ENCODE results near the gene PARP1.

Gene PARP1

DNA sequence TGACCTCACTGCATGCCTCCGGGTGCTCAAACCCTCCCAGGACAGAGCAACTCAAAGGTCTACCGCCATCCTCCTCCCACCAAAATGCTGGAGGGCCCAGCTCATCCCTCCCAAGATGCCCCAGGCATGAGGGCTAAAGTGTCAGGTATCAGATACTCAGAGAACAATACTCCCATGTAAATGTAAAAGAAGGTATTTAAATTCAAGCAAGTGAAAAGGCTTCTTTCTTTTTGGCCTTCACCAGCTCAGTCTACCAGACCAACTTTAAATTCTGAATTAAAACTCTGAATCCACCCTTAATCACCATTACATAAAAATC lies 3.0 kb downstream of the PARP1 start:
- no peak for FAIRE-seq

DNA sequence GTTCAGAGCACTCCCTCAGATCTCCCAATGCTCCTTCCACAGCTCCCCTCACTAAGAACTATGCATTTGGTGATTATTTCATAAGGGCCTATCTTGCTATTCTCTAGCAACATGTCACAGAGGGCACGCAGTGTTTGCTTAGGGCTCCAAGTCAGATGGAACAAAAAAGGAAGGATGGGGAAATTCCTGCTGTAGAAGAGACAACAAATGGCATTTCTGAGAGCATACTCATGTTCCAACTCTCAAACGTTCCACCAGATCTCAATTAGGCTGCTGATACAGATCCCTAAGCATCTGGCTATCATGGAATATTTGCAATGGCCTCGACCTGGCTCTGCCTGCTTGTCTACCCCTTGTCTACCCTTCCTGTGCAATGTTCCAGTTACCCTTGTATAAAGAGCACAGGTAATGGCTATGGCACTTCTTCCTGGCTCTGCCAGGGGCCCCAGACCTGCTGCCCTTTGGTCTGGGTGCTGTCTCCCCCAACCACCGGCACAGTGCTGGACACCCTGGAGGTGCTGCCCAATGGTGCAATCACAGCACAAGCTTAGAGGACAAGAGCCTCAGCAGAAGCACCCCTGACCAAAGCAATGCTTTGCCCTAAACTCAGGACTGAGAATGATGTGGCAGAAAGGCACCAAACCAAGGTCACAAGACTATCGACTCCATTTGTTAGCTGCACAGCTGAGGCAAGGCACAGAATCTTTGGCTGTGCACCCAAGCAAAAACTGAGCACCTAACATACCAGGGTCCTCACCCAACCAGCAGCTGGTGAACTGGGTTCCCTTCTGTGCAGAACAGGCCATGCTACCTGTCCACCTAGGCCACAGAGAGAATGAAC lies 3.6 kb downstream of the PARP1 start:
- no peak for FAIRE-seq

DNA sequence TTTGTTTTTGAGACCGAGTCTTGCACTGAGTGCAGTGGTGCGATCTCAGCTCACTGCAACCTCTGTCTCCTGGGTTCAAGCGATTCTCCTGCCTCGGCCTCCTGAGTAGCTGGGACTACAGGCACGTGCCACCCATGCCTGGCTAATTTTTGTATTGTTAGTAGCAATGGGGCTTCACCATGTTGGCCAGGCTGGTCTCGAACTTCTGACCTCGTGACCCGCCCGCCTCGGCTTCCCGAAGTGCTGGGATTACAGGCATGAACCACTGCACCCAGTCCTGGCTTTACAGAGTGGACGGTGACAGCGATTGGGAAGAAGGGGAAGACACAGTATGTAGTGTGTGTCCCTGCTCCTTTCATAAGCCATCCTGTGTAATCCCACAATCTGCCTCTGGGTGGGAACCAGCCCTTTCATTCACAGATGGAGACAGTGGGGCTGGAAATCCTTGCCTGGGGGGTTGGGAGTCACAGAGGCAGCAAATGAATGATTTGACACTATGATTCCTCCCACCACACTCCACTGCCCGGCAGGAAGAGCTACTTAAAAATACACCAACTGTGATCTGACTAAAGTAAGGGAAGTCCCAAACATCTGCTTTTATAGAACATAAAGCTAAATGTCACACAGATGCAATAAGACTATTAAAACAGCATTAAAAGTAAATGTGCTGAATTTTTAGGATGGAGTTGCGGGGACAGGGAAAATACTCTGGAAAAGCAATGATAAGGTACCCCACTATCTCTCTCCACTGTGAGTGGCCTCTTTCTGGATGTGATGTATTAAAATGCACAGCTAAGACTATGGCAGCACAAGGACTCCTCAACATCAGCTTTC lies 4.5 kb downstream of the PARP1 start:
- FAIRE-seq, result no peak

DNA sequence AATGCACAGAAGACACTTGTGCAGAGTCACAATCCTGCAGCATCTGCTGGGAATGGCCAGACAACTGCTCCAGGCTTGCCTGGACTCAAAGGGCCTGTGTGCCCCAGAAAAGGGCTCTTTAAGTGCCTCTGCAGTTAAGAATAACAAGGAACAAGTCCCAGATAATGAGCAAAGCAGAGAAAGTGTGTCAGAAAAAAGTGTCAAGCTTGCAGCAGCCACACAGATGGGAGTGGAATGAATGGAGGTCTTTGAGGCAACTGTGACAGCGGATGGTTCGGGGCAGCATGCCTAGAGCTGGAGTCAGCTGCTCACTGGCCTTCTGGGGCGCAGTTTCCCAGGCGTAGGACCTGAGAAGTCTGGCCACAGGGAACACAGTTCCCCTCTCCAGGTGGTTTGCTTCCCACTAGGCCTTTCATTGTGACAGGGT lies 5.1 kb downstream of the PARP1 start:
- no peak for FAIRE-seq

DNA sequence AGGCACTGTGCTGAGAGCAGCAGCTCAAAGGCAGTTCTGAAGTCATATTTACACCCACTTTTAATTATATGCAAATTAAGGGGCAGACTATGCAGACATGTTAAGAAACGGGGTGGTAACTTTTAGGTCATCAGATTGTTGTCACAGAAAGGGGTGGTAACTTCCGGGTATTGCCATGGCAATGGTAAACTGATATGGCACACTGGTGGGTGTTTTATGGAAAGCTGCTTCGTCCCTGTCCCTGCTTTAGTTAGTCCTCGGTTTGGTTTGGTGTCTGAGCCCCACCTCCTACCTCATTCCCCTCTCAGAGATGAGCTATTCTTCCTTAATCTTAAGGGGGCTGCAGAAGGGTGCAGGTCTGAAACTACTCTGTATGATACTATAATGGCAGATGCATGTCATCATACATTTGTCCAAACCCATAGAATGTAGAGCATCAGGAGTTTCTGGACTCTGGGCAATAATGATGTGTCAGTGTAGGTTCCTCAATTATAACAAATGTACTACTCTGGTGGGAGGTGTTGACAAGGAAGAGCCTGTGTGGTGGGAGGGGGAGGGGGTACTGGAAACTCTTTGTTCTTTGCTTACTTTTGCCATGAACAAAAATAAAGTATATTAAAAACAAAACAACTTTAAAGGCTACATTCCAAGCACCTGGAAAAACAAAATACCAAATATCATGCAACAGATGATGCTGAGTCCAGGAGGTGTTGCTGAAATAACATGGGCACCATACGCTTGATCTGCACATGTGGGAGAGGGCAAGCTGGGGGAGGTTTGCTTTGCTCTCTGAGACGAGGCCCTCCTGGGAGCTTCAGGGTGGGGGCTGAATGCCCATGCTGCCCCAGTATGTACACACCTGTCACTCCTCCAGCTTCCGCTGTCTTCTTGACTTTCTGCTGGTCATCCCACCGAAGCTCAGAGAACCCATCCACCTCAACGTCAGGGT lies 6.3 kb downstream of the PARP1 start:
- no peak for FAIRE-seq

DNA sequence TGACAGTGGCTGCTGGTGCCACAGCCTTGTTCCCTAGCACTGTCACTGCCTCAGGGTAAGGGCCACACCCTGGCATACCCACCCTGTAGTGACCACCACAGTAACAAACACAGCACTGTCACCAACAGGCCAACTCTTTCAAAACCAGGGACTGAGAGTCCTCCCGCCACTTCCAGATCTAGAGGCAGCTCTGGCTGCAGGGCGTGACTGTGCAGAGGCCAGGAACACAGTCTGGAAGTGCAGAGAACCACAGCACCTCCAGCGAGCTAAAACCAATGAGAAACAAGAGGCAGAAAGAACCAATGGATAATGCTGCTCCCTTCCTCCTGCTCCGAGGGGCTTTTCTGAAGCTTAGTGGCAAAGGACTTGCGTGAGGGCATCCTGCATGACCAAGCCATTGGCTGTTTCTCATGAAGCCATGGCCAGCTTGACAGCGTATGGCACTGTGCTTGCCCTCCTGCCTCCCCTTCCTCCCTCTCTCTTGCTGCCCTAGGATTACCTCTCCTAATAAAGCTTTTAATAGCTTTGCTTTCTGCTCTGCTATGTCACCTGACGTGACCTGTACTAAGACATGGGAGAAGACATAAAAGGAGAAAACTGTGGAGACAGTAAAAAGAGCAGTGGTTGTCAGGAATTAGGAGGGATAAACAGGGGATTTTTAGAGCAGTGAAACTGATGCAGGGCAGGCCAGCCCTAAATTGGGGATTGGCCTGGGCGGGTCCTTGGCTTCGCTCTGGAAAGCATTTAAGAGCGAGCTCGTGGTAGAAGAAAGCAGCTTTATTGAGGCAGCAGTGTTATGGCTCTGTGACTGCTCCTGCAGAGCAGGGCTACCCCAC lies 7.2 kb downstream of the PARP1 start:
- no peak for FAIRE-seq

DNA sequence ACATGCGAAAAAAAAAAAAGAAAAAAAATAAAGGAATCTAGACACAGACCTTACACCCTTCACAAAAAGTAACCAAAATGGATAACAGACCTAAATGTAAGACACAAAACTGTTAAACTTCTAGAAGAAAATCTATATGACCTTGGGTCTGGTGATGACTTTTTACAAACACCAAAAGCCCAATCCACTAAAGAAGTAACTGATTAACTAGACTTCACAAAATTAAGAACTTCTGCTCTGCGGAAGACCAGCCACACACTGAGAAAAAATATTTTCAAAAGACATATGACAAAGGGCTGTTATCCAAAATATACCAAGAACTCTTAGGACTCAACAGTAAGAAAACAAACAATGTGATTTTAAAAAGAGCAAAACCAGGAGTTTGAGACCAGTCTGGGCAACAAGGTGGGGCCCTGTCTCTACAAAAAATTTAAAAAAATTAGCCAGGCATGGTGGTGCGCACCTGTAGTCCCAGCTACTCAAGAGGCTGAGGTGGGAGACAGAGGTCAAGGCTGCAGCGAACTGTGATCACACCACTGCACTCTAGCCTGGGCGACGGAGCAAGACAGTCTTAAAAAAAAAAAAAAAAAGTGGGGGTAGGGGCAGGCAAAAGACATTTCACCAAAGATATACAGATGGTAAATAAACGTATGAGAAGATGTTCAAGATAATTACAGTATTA lies 9.8 kb downstream of the PARP1 start:
- no peak for FAIRE-seq

DNA sequence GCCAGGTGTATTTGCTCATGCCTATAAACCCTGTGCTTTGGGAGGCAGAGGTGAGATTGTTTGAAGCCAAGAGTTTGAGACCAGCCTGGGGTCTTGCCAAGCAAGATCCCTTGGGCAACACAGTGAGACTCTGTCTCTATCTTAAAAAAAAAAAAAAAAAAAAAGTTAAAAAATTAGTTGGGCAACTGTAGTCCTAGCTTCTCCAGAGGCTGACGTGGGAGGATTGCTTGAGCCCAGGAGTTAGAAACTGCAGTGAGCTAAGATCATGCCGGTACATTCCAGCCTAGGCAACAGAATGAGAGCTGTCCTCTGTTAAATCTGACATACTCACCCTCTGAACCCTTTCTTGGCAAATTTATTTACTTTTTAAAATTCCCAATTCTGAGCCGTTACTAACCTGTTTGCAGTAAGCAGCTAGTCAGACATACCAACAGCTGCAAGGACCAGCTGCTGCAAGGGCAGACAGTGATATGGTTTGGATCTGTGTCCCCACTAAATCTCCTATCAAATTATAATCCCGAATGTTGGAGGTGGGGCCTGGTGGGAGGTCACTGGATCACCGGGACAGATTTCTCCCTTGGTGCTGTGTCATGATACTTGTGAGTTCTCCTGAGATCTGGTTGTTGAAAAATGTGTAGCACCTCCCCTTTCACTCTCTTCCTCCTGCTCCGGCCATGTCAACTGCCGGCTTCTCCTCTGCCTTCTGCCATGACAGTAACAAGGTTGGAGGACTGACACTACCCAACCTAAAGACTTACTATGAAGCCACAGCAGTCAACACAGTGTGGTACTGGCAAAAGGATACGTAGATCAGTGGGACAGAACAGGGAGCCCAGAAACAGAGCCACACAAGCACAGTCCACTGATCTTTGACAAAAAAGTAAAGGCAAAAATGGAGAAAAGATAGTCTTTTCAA lies 10.6 kb downstream of the PARP1 start:
- no peak for FAIRE-seq

DNA sequence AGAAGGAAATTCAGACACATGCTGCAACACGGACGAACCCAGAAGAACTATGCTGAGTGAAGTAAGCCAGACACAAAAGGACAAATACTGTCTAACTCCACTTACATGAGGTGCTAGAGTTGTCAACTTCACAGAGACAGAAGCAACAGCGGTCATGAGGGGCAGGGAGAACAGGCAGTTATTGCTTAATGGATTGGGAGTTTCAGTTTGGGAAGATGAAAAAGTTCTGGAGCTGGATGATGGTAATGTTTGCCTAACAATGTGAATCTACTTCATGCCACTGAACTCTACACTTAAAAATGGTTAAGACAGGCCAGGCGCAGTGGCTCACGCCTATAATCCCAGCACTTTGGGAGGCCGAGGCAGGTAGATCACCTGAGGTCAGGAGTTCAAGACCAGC lies 12.1 kb downstream of the PARP1 start:
- no peak for FAIRE-seq

DNA sequence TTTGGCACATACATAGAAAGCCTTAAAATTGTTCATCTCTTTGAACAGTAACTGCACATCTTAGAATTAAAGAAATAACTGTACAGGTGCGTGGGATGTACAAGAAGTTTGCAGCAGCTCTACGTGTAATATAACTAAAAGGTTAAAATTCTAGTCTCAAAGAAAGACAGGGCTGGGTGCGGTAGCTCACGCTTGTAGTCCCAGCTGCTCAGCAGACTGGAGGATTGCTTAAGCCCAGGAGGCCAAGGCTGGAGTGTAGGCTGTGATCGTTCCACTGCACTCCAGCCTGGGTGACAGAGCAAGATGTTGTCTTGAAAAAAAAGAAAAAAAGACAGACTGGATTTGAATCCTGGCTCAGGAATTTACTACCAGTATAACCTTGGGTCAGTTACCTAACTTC lies 13.4 kb downstream of the PARP1 start:
- FAIRE-seq, result no peak

DNA sequence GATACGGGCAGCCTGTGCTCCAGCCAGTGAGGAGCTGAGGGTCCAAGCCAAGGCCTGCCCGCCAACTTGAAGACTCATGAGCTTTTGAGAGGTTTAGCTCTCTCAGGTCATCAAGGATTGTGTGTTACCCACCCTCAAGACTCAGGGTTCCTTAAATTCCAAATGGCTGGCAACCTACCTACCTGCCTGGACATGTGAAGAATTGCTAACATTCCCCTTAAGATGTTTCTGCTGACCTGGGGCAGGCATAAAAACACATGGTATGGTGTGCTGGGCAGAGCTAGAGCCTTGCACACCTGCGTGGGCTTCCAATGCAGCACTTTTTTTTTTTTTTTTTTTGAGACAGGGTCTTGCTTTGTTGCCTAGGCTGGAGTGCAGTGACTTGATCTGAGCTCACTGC lies 17.2 kb downstream of the PARP1 start:
- FAIRE-seq, result no peak

DNA sequence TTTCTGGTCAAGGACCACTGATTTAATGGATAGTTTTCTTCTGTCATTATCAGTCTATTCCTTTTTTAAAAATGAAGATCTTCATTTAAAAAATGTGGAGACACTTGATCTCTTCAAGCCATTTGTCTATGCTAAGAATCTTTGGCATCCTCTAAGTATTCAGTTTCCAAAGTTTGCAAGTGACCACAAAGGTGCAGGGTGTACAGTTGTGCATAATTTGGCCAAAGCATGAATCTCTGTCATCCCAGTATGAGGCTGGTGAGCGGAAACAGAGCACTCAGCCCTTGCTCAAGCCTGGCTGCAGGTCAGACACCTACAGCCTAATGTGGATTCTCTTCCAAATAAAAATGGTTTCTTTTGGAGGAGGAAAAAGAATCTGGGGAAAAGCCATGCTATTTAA lies 19.8 kb downstream of the PARP1 start:
- FAIRE-seq, result no peak

DNA sequence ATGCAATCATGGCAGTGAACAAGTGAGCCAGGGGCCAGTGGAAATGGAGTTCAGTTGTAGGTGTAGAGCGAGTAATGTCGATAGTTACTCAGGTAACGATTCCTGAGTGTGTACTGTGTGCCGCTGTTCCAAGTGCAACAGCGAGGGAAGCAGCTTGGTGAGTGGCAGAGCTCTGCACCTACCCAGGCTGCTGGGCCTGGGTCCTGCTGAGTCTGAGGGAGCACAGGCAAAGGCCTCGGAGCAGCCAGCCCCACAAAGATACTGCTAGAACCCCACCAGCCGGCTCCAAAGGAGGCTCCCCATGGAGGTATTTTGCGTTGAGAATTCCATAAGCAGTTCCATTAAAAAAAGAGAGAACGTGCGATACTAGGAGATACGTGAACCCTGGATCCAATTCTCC lies 23.2 kb downstream of the PARP1 start:
- FAIRE-seq, result no peak

DNA sequence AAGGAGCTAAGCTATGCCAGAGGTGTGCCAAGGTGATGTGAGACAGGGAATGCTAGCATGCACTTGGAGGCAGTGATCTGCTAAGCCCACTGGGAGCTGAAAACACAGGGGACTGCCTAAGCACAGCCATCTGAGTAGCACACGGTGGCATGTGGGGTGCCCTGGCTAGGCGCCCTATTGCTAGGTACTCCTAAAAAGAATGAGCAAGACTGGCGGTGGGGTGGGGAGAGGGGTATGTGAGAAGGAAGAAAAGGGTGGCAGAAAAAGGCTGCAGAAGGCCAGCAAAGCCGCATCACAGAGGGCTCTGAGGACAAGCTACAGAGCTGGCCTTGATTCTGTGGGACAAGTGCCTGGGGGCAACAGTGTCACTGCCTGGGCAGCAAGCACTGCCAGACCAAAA lies 23.9 kb downstream of the PARP1 start:
- FAIRE-seq, result no peak

DNA sequence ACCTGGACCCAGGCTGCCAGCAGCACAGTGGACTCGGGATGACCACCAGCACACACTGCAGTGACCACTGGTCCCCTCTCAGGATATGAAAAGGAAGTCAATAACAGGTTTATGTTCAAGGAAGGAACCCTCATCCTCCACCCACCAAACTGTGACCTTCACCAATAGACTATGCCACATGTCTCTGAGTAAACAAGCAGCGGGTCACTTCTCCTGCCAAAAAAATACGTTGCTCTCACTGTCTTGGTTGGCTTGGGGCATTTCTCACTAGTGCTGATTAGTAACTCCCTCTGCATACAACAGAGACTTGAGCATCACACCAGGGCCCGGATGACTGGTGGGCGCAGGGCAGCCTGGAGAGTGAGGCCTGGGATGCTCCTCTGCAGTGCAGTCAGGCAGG lies 25.9 kb downstream of the PARP1 start:
- no peak for FAIRE-seq

DNA sequence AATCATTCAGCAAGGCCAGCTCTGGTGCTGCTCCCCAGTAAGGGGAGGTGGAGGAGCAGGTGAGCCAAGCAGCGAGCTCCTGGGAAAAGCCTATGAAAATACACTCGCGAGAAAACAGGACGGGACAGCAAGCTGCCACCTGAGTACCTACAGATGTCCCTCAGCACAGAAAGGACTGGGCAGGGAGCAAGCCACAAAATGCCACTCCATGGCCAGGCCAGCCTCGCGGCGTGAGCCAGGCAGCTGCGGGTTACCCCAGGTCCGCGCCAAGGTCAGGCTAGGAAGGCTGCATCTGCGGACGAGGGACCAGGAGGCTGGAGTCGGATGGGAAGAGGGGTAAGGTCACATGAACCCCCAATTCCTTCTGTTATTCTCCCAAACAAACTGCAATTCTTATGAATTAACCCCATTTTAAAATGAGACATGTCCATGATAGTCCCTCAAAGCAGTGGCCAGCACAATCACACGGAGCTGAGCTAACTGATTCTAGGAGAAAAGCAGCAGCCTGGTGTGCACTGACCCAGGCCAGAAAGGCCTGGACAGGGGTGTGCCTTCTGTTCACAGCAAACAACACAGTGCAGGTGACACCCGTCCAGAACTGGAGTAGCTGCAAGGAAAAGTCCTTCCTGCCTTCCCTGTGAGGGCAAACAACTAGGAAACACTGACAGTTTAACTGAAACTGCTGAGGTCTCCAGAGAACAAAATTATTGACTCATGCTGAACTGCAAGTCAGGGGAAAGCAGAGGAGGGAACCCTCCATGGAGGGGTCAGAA lies 26.5 kb downstream of the PARP1 start:
- FAIRE-seq, result no peak

DNA sequence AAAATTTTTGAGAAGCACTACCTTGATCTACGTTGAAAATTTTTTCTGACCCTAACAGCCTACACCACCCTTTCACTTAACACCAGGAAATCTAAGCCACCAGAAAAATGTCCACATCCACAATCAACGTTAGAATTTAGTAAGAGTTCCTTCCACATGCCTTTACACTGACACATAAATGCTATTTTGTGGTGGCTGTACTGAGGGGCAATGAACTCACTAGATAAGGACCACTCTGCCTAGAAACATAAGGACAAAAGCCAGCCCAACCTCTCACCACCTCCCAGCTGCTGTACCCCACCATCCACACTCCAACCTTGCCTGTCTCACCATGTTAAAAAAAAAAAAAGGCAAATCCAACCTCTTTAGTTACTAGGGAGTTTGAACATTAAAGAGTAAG lies 29.8 kb downstream of the PARP1 start:
- FAIRE-seq, result no peak

DNA sequence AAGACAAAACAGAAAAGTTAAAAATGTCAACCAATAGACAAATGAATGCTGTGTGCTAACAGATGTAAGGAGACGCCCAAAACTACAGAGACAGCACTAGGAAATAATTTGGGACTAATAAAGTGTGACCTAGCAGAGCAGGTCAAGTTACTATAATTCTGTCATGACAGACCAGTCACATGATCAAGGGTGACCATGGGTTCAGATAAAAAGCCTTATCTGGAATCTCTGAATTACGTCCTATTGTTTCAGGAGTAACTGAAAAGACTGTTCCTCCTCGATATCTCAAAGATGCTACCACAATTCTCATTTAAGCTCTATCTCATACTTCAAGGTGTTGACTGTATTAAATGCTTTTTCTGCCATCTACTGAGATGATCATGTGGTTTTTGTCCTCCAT lies 31.6 kb downstream of the PARP1 start:
- no peak for FAIRE-seq

DNA sequence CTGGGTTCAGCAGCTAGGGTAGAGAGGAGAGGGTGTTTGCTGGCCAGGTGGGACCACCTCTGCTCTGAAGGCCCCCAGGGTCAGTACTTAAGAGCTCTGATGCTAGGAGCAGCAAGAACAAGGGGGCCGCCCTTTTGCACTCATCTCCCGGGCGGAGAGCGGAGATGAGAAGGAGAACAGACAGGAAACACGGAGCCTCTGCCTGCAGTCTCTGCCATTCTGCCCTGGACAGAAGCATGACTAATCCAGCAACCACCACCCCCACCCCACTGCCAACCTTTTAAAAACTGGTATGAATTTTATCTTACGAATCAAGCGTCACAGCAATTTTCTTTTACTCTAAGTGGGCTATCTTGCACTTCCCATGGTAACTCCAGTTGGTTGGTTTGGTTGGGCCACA lies 34.5 kb downstream of the PARP1 start:
- no peak for FAIRE-seq

DNA sequence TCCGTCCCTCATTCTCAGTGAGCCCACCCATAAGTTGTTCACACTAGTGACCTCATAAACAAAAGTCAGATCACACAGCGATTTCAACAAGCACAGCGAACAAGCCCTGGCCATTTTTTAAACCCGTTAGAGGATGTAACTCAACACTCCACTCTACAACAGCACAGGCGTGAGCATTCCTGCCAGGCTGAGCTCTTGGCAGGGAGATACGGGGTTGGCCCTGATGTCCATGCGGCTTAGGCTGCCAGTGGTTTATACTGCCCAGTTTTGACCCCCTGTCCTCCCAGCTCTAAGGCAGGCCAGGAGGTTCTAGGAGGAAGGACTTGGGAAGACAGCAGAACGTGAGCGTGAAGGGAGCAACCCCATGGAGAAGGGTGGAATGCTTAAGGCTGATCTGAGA lies 35.0 kb downstream of the PARP1 start:
- FAIRE-seq, result no peak

Data from colon (tissue), 2 donors.